Ishikawa (cell line): ENCODE data around the gene UNC13A.

Source experiments
- CEBPB ChIP-seq: IDR thresholded peaks from 2 replicates; pipeline ENCODE4 v1.6.1; 2012
- CREB1 ChIP-seq: IDR thresholded peaks from 2 replicates; pipeline ENCODE4 v1.6.1; 2012; ENCODE audit warnings: low read depth
- EGR1 ChIP-seq: IDR thresholded peaks from 2 replicates; pipeline ENCODE4 v1.6.1; 2012
- EP300 ChIP-seq: IDR thresholded peaks from 2 replicates; pipeline ENCODE4 v1.6.1; 2012; ENCODE audit warnings: borderline replicate concordance
- FOXM1 ChIP-seq: IDR thresholded peaks from 2 replicates; pipeline ENCODE4 v1.6.1; 2012; ENCODE audit warnings: low read depth, borderline replicate concordance
- NFIC ChIP-seq: IDR thresholded peaks from 2 replicates; pipeline ENCODE4 v1.6.1; 2012
- RAD21 ChIP-seq: IDR thresholded peaks from 2 replicates; pipeline ENCODE4 v1.6.1; 2012; ENCODE audit warnings: low read depth
- TAF1 ChIP-seq: IDR thresholded peaks from 2 replicates; pipeline ENCODE4 v1.6.1; 2012; ENCODE audit warnings: low read depth, mild to moderate bottlenecking
- TCF12 ChIP-seq: IDR thresholded peaks from 2 replicates; pipeline ENCODE4 v1.6.1; 2012; ENCODE audit warnings: low read depth
- TEAD4 ChIP-seq: IDR thresholded peaks from 2 replicates; pipeline ENCODE4 v1.6.1; 2012
- YY1 ChIP-seq: IDR thresholded peaks from 2 replicates; pipeline ENCODE4 v1.6.1; 2012; ENCODE audit warnings: low read depth
- ZBTB7A ChIP-seq: IDR thresholded peaks from 2 replicates; pipeline ENCODE4 v1.6.1; 2012; ENCODE audit warnings: low read depth
- TF ChIP-seq, protein P1 (sequence below): IDR thresholded peaks from 2 replicates; pipeline ENCODE4 v1.6.1; 2012
- TF ChIP-seq, protein P2 (sequence below): IDR thresholded peaks from 2 replicates; pipeline ENCODE4 v1.6.1; 2012; ENCODE audit warnings: low read depth, mild to moderate bottlenecking
- TF ChIP-seq, protein P3 (sequence below): IDR thresholded peaks from 2 replicates; pipeline ENCODE4 v1.6.1; 2012

The UNC13A gene

DNA sequence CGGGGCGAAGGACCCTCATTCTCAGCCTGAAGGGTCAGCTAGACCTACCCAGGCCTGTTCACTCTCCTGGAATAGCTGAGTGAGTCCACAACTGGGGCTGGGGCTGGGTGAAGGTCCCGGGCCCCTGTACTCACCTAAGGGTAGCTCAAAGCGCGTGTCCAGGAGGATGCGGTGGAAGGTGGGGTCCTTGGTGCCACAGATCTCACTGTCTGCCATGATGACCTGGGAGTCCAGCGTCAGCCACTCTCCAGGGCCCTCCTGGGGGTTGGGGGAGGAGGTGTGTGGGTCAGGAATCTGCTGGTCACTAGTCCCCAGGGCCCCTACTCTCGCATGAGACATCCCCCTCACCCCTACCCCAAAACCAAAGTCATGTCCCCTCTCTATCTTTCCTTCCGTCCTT is 18.7 kb downstream of the UNC13A start:
- no peak for TF ChIP-seq CREB1
- TF ChIP-seq, protein P1, sequence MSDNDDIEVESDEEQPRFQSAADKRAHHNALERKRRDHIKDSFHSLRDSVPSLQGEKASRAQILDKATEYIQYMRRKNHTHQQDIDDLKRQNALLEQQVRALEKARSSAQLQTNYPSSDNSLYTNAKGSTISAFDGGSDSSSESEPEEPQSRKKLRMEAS: no peak

GRCh38 chr19:17665058-17665457 is 23.1 kb downstream of the UNC13A start:
- no peak for TF ChIP-seq FOXM1
- no peak for TF ChIP-seq TEAD4
- TF ChIP-seq CEBPB: no peak
- no peak for TF ChIP-seq TAF1
- TF ChIP-seq, protein P1: no peak
- no peak for TF ChIP-seq CREB1

DNA sequence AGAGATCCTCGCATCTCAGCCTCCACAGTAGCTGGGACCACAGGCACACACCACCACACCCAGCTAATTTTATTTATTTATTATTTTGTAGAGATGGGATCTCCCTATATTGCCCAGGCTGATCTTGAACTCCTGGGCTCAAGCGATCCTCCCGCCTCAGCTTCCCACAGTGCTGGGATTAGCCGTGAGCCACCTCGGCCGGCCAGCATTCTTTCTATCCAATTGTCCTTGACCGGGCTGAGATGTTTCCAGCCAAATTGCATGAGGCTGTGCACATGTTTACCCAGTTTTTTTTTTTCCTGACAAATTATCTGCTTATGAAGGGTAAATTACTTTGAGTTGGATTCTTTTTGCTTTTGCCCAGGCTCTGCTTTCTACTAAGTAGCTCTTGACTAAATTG is 28.2 kb downstream of the UNC13A start:
- no peak for TF ChIP-seq YY1
- TF ChIP-seq CREB1: no peak
- TF ChIP-seq CEBPB: no peak

GRCh38 chr19:17658666-17659065 is 29.5 kb downstream of the UNC13A start:
- TF ChIP-seq NFIC: no peak

- TF ChIP-seq TAF1 (no peak), CEBPB (no peak), ZBTB7A (no peak), TEAD4 (no peak), TCF12 (no peak)
- TF ChIP-seq, protein P2, sequence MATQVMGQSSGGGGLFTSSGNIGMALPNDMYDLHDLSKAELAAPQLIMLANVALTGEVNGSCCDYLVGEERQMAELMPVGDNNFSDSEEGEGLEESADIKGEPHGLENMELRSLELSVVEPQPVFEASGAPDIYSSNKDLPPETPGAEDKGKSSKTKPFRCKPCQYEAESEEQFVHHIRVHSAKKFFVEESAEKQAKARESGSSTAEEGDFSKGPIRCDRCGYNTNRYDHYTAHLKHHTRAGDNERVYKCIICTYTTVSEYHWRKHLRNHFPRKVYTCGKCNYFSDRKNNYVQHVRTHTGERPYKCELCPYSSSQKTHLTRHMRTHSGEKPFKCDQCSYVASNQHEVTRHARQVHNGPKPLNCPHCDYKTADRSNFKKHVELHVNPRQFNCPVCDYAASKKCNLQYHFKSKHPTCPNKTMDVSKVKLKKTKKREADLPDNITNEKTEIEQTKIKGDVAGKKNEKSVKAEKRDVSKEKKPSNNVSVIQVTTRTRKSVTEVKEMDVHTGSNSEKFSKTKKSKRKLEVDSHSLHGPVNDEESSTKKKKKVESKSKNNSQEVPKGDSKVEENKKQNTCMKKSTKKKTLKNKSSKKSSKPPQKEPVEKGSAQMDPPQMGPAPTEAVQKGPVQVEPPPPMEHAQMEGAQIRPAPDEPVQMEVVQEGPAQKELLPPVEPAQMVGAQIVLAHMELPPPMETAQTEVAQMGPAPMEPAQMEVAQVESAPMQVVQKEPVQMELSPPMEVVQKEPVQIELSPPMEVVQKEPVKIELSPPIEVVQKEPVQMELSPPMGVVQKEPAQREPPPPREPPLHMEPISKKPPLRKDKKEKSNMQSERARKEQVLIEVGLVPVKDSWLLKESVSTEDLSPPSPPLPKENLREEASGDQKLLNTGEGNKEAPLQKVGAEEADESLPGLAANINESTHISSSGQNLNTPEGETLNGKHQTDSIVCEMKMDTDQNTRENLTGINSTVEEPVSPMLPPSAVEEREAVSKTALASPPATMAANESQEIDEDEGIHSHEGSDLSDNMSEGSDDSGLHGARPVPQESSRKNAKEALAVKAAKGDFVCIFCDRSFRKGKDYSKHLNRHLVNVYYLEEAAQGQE: no peak
Measured at GRCh38 chr19:17658240-17658639, 29.9 kb downstream of the UNC13A start.

DNA sequence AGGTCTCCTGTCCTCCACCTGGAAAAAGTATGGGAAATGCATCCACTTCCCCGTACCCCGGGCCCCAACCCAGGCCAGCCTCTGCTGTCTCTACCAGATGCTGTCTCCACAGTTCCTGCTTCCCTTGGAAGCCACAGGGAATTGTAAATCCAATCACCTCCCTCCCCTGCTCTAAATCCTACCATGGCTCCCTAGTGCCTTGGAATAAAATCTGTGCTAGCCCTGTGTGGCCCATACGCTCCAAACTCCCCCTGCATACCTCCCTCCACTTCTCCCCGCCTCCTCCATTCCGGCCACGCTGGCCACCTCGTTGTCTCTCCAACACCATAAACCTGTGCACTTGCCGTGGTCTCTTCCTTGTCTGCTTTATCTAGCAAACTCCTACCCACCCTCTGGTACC is 31.2 kb downstream of the UNC13A start:
- TF ChIP-seq RAD21: no peak
- TF ChIP-seq YY1: no peak
- TF ChIP-seq CEBPB: no peak
- no peak for TF ChIP-seq TEAD4
- TF ChIP-seq, protein P3, sequence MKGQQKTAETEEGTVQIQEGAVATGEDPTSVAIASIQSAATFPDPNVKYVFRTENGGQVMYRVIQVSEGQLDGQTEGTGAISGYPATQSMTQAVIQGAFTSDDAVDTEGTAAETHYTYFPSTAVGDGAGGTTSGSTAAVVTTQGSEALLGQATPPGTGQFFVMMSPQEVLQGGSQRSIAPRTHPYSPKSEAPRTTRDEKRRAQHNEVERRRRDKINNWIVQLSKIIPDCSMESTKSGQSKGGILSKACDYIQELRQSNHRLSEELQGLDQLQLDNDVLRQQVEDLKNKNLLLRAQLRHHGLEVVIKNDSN: no peak
- no peak for TF ChIP-seq TCF12
- TF ChIP-seq TAF1: no peak
- no peak for TF ChIP-seq FOXM1
- no peak for TF ChIP-seq NFIC
- TF ChIP-seq, protein P1: no peak
- no peak for TF ChIP-seq EGR1
- TF ChIP-seq, protein P2: no peak
- TF ChIP-seq ZBTB7A: no peak
- no peak for TF ChIP-seq EP300
- no peak for TF ChIP-seq CREB1

- TF ChIP-seq EP300 (no peak), TCF12 (no peak), EGR1 (no peak), TEAD4 (no peak), ZBTB7A (no peak)
Measured at GRCh38 chr19:17655751-17656472, 32.2 kb downstream of the UNC13A start.
